HEK293 (cell line): ENCODE results near the gene PTH2.
"Not testable (repeated sequence)": the region's sequence is repeated elsewhere in the genome, so short reads cannot be mapped to it uniquely, and the experiment has no call there.

Experiments used
- CTCF ChIA-PET: fragments of 350-600 bp; formaldehyde crosslinking; extraction: SDS; loops from one replicate; lab custom pipeline; 2021; ENCODE audit warnings: antibody characterized with exemption; lab: Yijun Ruan, JAX
- POLR2A ChIA-PET: fragments of 300-600 bp; formaldehyde crosslinking; extraction: SDS; loops from one replicate; lab custom pipeline; 2020; ENCODE audit warnings: antibody characterized with exemption, inconsistent platforms; lab: Yijun Ruan, JAX
- H3K27ac ChIP-seq: fragments of 200-500 bp; sonication (Bioruptor generic); 2 replicates; pipeline ENCODE4 v1.5.1; 2014; ENCODE audit warnings: low read depth, low read length, control low read depth, inconsistent platforms; ENCODE audit errors: extremely low read depth
- H3K36me3 ChIP-seq, 2 experiments: fragments of 200-500 bp in 1 of 2; sonication (Bioruptor generic) in 1 of 2; 1 replicate in 1 of 2; 2 replicates in 1 of 2; pipeline ENCODE4 v1.5.1; 2014 to 2017; ENCODE audit warnings: inconsistent platforms in 2 of 2, low read length in 2 of 2; ENCODE audit not compliant: control insufficient read depth in 2 of 2, insufficient read depth in 1 of 2
- H3K4me1 ChIP-seq: fragments of 200-500 bp; sonication (Bioruptor generic); 2 replicates; pipeline ENCODE4 v1.5.1; 2014; ENCODE audit warnings: mild to moderate bottlenecking, low read length, inconsistent platforms; ENCODE audit not compliant: control insufficient read depth, insufficient read depth
- H3K4me3 ChIP-seq: 2 replicates; pipeline ENCODE4 v1.5.1; 2011; ENCODE audit warnings: low read depth, mild to moderate bottlenecking, control low read depth, low read length, moderate library complexity
- H3K9me3 ChIP-seq: fragments of 200-500 bp; sonication (Bioruptor generic); 2 replicates; pipeline ENCODE4 v1.5.1; 2014; ENCODE audit warnings: low read depth, low read length, inconsistent platforms; ENCODE audit not compliant: control insufficient read depth, insufficient read depth
- BCL11B ChIP-seq: fragments of 450-650 bp; formaldehyde crosslinking; IDR thresholded peaks from 2 replicates; pipeline ENCODE4 v1.5.1; 2016; ENCODE audit warnings: low read depth, missing biosample characterization, missing genetic modification characterization
- CTCF ChIP-seq: fragments of 450-650 bp; formaldehyde crosslinking; IDR thresholded peaks from 2 replicates; pipeline ENCODE4 v1.5.1; 2016; ENCODE audit warnings: missing biosample characterization, missing genetic modification characterization
- OSR2 ChIP-seq: fragments of 450-650 bp; formaldehyde crosslinking; IDR thresholded peaks from 2 replicates; pipeline ENCODE4 v1.5.1; 2016; ENCODE audit warnings: missing biosample characterization, missing genetic modification characterization
- REPIN1 ChIP-seq: fragments of 450-650 bp; formaldehyde crosslinking; IDR thresholded peaks from 2 replicates; pipeline ENCODE4 v1.5.1; 2017; ENCODE audit warnings: missing biosample characterization, missing genetic modification characterization, low read depth
- SCRT2 ChIP-seq: fragments of 450-650 bp; formaldehyde crosslinking; IDR thresholded peaks from 2 replicates; pipeline ENCODE4 v1.5.1; 2016; ENCODE audit warnings: missing biosample characterization, missing genetic modification characterization
- SP3 ChIP-seq: fragments of 450-650 bp; formaldehyde crosslinking; IDR thresholded peaks from 2 replicates; pipeline ENCODE4 v1.5.1; 2016; ENCODE audit warnings: missing biosample characterization, missing genetic modification characterization
- YY1 ChIP-seq: fragments of 450-650 bp; formaldehyde crosslinking; IDR thresholded peaks from 2 replicates; pipeline ENCODE4 v1.5.1; 2018; ENCODE audit warnings: missing biosample characterization, missing genetic modification characterization
- ZFP69B ChIP-seq: fragments of 450-650 bp; formaldehyde crosslinking; IDR thresholded peaks from 2 replicates; pipeline ENCODE4 v1.5.1; 2016; ENCODE audit warnings: missing biosample characterization, missing genetic modification characterization
- ZNF10 ChIP-seq: fragments of 450-650 bp; formaldehyde crosslinking; IDR thresholded peaks from 2 replicates; pipeline ENCODE4 v1.5.1; 2017; ENCODE audit warnings: missing biosample characterization, missing genetic modification characterization
- ZNF121 ChIP-seq: fragments of 450-650 bp; formaldehyde crosslinking; IDR thresholded peaks from 2 replicates; pipeline ENCODE4 v1.5.1; 2016; ENCODE audit warnings: missing biosample characterization, missing genetic modification characterization
- ZNF221 ChIP-seq: fragments of 450-650 bp; formaldehyde crosslinking; IDR thresholded peaks from 2 replicates; pipeline ENCODE4 v1.5.1; 2017; ENCODE audit warnings: missing biosample characterization, missing genetic modification characterization, borderline replicate concordance
- ZNF26 ChIP-seq: fragments of 450-650 bp; formaldehyde crosslinking; IDR thresholded peaks from 2 replicates; pipeline ENCODE4 v1.5.1; 2016; ENCODE audit warnings: missing biosample characterization, missing genetic modification characterization
- ZNF366 ChIP-seq: fragments of 450-650 bp; formaldehyde crosslinking; conservative IDR thresholded peaks from 2 replicates; pipeline ENCODE4 v1.5.1; 2016; ENCODE audit warnings: missing biosample characterization, missing genetic modification characterization
- ZNF48 ChIP-seq: fragments of 450-650 bp; formaldehyde crosslinking; IDR thresholded peaks from 2 replicates; pipeline ENCODE4 v1.5.1; 2016; ENCODE audit warnings: missing biosample characterization, missing genetic modification characterization
- ZNF600 ChIP-seq: fragments of 450-650 bp; formaldehyde crosslinking; IDR thresholded peaks from 2 replicates; pipeline ENCODE4 v1.5.1; 2016; ENCODE audit warnings: missing biosample characterization, missing genetic modification characterization
- ZNF610 ChIP-seq: fragments of 450-650 bp; formaldehyde crosslinking; IDR thresholded peaks from 2 replicates; pipeline ENCODE4 v1.5.1; 2016; ENCODE audit warnings: missing biosample characterization, missing genetic modification characterization, borderline replicate concordance
- ZSCAN23 ChIP-seq: fragments of 450-650 bp; formaldehyde crosslinking; IDR thresholded peaks from 2 replicates; pipeline ENCODE4 v1.5.1; 2016; ENCODE audit warnings: missing biosample characterization, missing genetic modification characterization
- ZSCAN30 ChIP-seq: fragments of 450-650 bp; IDR thresholded peaks from 2 replicates; pipeline ENCODE4 v1.5.1; 2018; ENCODE audit warnings: missing biosample characterization, mild to moderate bottlenecking, missing genetic modification characterization, moderate library complexity
- TF ChIP-seq, protein P1 (sequence below): fragments of 450-650 bp; formaldehyde crosslinking; IDR thresholded peaks from 2 replicates; pipeline ENCODE4 v1.5.1; 2016; ENCODE audit warnings: missing biosample characterization, missing genetic modification characterization
- TF ChIP-seq, protein P2 (sequence below): fragments of 450-650 bp; IDR thresholded peaks from 2 replicates; pipeline ENCODE4 v1.5.1; 2018; ENCODE audit warnings: missing biosample characterization, missing genetic modification characterization
- TF ChIP-seq, protein P3 (sequence below): fragments of 450-650 bp; formaldehyde crosslinking; IDR thresholded peaks from 2 replicates; pipeline ENCODE4 v1.5.1; 2016; ENCODE audit warnings: missing biosample characterization, missing genetic modification characterization

Gene PTH2

DNA sequence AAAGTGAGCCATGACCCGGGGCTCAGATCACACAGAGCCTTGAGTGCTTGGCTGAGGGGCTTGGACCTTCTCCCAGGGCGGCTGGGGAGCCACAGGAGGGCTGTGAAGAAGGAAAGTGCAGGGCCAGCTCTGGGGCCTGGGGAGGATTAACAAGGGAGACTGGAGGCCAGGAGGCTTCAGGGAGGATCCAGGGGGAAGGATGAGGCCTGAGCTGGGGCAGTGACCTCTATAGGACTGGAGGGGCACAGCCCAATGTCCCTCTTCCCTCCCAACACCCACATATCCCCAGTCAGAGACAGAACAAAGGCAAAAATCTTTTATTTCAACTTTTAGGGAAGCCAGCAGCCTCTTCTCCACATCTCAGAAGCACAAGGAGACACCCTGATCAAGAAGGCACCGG, 22.8 kb upstream of the PTH2 start:
- no peak for TF ChIP-seq ZNF48 (tag by site-specific recombination)
- TF ChIP-seq ZSCAN30 (tag by site-specific recombination): no peak
- TF ChIP-seq CTCF (tag by site-specific recombination): peak; percentile 10; the same call in 1 of the 2 replicates
- POLR2A ChIA-PET: interaction anchor here (0.6 to 2.1 kb wide), 4 partner anchors 33 to 83 kb away, joined by 3 to 5 read pairs (median 4); partner anchors contain the start of gene DKKL1
- CTCF ChIA-PET: interaction anchor here (0.7 to 3.2 kb wide), 6 partner anchors 25 to 207 kb away, joined by 3 to 28 read pairs (median 6); no protein-coding TSS in a partner anchor
- no peak overlapping the region for H3K4me3 ChIP-seq
- peaks cover 17 to 45% of the 10 kb centered on the region in 2 experiments for H3K36me3 ChIP-seq
- no peak overlapping the region for H3K27ac ChIP-seq
- peaks cover 7% of the 10 kb centered on the region for H3K4me1 ChIP-seq
- no peaks in the 10 kb centered on the region for H3K9me3 ChIP-seq

- peaks cover 10 to 30% of the 10 kb centered on the region in 2 experiments for H3K36me3 ChIP-seq
- not testable (repeated sequence) for H3K4me3 ChIP-seq, H3K4me1 ChIP-seq, H3K27ac ChIP-seq, H3K9me3 ChIP-seq
- ChIA-PET POLR2A (interaction anchor here (0.6 to 2.1 kb wide), 7 partner anchors 32 to 724 kb away, joined by 3 to 8 read pairs (median 5); no protein-coding TSS in a partner anchor), CTCF (interaction anchor here (0.6 to 3.2 kb wide), 14 partner anchors 8 to 1491 kb away, joined by 3 to 28 read pairs (median 4); no protein-coding TSS in a partner anchor)
- TF ChIP-seq ZNF10: peak; percentile 33; the same call in 1 of the 2 replicates
- peak; percentile 92 for TF ChIP-seq ZNF366 (tag by site-specific recombination)
- peak; percentile 29; the same call in 1 of the 2 replicates for TF ChIP-seq SCRT2
These were observed 21.0 kb upstream of the PTH2 start for GRCh38 chr19:49444100-49444700.

- H3K36me3 ChIP-seq: peaks cover 3 to 23% of the 10 kb centered on the region in 2 experiments
- CTCF ChIA-PET: interaction anchor here (0.6 to 3.2 kb wide), 27 partner anchors 8 to 914 kb away, joined by 3 to 59 read pairs (median 4); partner anchors contain the start of genes GFY and PIH1D1
- H3K9me3 ChIP-seq: no peaks in the 10 kb centered on the region
- peak overlapping the region; percentile 50 for H3K27ac ChIP-seq
- H3K4me3 ChIP-seq: peak overlapping the region; percentile 60
- peaks cover 7% of the 10 kb centered on the region for H3K4me1 ChIP-seq
- POLR2A ChIA-PET: interaction anchor here (0.6 to 2.3 kb wide), 8 partner anchors 9 to 712 kb away, joined by 3 to 28 read pairs (median 4); partner anchors contain the start of genes ALDH16A1, PIH1D1 and TEAD2
- 0 out of 2 replicates have a peak, but pooled peaks have one; percentile 69 for TF ChIP-seq ZNF610
- TF ChIP-seq, protein P1, sequence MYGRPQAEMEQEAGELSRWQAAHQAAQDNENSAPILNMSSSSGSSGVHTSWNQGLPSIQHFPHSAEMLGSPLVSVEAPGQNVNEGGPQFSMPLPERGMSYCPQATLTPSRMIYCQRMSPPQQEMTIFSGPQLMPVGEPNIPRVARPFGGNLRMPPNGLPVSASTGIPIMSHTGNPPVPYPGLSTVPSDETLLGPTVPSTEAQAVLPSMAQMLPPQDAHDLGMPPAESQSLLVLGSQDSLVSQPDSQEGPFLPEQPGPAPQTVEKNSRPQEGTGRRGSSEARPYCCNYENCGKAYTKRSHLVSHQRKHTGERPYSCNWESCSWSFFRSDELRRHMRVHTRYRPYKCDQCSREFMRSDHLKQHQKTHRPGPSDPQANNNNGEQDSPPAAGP (tag by site-specific recombination): peak; percentile 60; the same call in 1 of the 2 replicates
- TF ChIP-seq ZNF600: peak; percentile 56; the same call in 1 of the 2 replicates
- 0 out of 2 replicates have a peak, but pooled peaks have one; percentile 22 for TF ChIP-seq ZSCAN23 (tag by site-specific recombination)
- no peak for TF ChIP-seq YY1 (tag by site-specific recombination)
- peak; percentile 88 for TF ChIP-seq SP3 (tag by site-specific recombination)
- peak; percentile 56; the same call in 1 of the 2 replicates for TF ChIP-seq BCL11B
- no peak for TF ChIP-seq ZNF26
- peak; percentile 7; the same call in 1 of the 2 replicates for TF ChIP-seq ZNF221
- TF ChIP-seq REPIN1 (tag by site-specific recombination): 0 out of 2 replicates have a peak, but pooled peaks have one; percentile 44
- TF ChIP-seq, protein P2, sequence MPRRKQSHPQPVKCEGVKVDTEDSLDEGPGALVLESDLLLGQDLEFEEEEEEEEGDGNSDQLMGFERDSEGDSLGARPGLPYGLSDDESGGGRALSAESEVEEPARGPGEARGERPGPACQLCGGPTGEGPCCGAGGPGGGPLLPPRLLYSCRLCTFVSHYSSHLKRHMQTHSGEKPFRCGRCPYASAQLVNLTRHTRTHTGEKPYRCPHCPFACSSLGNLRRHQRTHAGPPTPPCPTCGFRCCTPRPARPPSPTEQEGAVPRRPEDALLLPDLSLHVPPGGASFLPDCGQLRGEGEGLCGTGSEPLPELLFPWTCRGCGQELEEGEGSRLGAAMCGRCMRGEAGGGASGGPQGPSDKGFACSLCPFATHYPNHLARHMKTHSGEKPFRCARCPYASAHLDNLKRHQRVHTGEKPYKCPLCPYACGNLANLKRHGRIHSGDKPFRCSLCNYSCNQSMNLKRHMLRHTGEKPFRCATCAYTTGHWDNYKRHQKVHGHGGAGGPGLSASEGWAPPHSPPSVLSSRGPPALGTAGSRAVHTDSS: peak; percentile 84
- no peak for TF ChIP-seq ZNF121 (tag by site-specific recombination)
- TF ChIP-seq ZFP69B (tag by site-specific recombination): peak; percentile 89
- peak; percentile 52; the same call in 1 of the 2 replicates for TF ChIP-seq OSR2 (tag by site-specific recombination)
- TF ChIP-seq, protein P3, sequence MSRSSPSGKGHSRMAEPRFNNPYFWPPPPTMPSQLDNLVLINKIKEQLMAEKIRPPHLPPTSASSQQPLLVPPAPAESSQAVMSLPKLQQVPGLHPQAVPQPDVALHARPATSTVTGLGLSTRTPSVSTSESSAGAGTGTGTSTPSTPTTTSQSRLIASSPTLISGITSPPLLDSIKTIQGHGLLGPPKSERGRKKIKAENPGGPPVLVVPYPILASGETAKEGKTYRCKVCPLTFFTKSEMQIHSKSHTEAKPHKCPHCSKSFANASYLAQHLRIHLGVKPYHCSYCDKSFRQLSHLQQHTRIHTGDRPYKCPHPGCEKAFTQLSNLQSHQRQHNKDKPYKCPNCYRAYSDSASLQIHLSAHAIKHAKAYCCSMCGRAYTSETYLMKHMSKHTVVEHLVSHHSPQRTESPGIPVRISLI (tag by site-specific recombination): peak; percentile 77; the same call in 1 of the 2 replicates
These were observed 20.3 kb upstream of the PTH2 start for GRCh38 chr19:49443366-49444099.
